GM19193 (cell line): ENCODE results near the gene GEN1.

Source experiments
- POLR2A ChIP-seq: IDR thresholded peaks from 4 replicates; pipeline ENCODE4 v1.6.1; 2011; ENCODE audit not compliant: insufficient read depth, insufficient read length; ENCODE audit errors: extremely low read depth

Gene GEN1

DNA sequence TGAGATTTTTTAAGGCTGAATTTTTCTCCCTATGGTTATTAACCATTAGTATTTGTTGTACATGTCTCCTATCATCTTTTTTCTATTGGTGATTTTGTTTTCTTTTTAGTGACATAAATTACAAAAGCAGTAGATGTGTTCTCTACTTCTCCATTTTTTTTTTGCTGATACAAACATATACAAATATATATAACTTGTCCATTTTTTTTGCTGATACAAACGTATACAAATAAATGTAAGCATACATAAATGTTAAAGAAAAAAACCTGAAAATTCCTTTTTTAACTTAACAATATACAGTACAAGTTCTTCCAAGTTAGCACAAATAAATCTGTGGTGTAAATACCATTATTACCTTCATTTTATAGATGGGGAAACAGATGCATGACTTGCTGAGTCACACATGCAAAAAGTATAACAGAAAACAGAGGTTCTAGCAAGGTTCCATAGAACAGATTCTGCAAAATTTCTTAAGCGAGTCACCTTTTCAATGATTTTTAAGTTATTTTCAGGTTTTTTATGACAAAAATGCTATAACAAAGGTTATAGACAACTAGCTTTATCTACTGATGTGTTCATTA, 64.4 kb downstream of the GEN1 start:
- TF ChIP-seq POLR2A, result no peak

DNA sequence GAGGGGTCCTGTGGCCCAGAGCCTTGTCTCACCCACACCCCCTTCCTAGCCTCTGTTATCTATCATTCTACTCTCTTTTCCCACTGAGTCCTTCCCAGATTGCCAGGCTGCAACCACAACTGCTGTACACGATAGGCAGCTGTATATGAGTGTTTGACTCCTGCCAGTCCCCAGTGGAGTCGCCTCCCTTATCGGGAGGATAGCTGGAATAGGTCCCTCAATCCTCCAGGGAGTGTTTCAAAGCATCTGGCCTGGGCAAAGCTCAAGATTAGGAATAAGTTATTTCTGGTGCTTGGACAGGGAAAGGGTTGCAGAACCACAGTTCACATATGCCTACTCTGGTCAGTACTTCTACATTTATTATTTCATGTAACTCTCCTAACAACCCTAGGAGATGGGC, 67.1 kb downstream of the GEN1 start:
- TF ChIP-seq POLR2A, result no peak

DNA sequence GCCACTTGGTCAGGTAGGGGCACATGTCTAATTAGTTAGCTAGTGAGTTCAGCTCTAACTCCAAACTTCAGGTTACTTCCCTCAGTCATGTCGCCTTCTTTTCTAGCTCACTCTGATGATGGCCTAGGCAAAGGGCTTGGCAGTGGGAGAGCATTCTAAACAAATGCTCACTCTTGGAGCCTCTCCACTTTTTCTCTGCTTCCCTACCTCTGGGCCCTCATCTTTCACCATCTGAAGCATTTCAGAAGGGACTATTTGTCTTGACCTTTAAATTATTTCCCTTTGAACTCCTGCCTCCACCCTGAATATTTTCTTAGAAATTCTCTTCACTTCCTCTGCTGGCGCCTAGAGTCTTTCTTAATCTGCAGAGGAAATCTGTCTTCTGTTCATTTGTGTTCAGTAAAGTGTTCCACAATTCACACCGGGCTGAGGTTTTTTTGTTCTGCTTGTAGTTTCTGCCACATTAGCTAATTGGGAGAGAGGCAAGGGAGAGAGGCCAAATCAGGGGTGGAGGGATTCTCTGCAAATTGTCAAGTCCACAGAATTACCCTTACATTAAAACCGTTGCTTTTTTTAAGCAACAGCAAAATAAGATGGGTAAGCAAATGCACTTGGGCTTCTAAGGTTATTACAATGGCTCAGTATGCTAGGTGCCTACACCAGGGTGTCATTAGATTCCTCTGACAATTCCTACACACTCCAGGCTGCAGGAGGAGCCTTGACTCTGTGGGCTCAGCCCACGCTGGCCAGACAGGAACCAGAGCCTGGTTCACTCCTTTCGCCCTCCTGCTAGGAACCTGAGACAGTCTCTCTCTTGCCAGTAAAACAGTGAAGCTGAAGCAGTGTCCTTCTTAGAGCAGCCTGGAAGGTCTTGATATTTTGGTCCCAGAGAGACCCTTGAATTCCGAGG, 67.9 kb downstream of the GEN1 start:
- TF ChIP-seq POLR2A, result no peak

DNA sequence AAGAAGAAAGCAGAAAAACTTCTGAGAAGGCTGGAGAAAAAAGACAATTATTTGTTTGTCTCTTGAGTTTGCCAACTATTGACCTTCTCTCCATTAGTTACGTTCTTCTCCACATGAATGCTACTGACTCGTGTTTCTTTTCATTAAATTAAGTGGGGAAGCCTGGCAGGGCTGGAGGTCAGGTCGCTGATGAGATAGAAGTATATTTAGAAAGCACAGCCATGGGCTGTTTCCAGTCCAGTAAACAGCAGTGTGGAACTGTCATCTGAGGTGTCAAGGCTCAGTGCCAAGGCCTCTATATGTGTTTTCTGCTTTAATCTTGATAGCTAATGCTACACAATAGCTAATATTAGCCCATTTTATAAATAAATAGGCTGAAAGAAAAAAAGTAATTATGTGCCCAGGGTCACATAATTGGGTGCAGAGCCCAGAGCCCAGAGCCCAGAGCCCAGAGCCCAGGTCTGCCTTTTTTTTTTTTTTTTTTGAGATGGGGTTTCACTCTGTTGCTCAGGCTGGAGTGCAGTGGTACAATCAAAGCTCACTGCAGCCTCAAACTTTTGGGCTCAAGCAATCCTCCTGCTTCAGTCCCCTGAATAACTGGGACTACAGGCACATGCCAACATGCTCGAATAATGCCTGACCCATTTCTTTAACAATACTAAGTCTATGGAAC, 68.6 kb downstream of the GEN1 start:
- TF ChIP-seq POLR2A, result no peak

DNA sequence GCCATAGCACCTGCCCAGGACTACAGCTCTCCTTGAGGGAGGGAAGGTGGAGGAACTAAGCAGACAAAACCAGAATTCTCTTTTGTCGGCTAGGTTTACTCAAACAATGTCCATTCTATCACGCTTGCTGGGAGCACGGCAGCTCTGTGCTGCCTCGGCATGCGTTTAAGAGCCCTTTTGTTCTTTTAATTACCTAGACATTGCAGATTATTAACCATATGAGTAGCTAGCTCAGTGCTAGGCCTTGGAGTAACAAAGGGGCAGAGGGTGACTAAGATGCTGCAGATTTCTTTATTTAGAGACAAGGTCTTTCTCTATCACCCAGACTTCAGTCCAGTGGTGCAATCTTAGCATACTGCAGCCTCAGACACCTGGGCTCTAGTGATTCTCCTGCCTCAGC, 73.4 kb downstream of the GEN1 start:
- TF ChIP-seq POLR2A, result no peak

DNA sequence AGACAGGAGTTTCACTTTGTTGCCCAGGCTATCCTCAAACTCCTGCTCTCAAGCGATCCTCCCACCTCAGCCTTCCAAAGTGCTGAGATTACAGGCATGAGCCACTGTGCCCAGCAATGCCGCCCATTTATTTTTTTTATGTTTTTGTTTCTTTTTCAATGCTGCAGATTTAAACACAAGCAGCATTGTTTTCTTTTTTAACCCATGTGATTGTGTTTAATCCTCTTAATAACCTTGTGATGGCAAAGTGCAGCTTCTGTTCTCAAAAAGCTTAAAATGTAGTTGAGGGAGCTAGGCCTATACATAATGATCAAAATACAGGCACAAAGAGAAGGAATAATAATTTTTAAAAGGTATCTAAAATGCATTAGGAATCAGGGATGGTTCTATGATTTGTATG, 73.8 kb downstream of the GEN1 start:
- no peak for TF ChIP-seq POLR2A

DNA sequence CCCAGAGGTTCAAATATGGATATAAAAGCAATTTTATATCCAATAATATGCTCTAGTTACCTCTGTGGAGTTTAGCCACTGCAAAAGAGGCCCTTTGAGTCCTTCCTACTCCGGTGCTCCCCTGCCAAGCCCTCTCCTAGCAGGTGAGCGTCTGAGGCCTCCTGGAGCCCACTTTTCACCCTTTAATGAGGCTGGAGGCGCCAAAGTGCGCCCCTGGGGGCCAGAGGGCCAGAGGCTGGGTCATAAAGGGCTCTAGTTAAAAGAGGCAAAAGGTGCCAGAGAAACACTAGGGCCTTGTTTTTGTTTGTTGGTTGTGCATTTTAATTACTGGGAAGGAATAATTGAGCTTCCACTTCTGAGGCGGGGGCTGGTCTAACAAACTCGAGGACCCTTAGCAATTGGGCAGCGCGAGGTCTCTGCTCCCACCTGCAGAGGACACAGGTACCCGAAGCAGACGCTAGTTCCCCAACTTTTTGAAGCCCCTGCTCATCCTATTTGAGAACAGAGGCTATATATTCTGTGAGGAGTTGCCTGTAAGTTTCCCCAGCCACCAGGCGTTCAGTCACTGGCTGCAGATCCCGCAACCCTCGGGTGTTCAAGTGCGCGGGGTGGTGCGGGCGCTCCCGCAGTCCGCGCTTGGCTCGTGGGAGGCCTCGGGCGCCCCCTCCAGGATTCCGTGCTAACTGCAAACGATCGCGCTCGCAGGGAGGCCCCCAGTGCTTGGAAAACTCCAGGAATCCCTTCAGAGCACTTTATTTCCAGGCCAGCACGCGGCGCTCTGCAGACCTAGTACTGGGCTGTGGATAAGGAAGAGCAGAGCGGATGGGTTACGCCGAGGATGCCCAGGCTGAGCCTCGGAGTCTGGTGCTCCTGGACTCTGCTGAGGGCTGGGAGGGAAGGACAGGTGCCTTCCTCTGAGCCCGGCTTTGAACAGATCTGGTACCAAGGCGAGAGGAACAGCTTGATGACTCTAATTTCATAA, 76.4 kb downstream of the GEN1 start:
- TF ChIP-seq POLR2A, result no peak

DNA sequence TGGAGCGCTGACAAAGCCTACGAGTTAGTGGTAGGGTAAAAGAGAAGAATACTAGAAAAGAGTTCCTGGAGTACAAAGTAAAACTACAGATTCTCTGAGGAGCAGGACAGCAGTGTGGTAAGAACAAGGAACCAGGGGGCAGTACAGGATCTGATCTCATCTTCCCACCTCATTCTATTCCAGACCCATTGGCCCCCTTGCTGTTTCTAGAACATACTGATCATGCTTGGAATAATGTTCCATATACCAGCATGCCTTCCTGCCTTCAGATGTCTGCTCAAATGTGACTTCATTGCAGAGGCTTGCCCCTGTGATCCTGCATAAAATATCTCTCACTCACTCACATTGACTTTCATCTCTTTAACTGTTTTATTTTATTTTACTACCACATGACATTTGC, 81.6 kb downstream of the GEN1 start:
- no peak for TF ChIP-seq POLR2A
